Stimulated activated CD4-positive, alpha-beta T cell treated with anti-CD3 and anti-CD28 coated beads, Interleukin-2, amount 100 ng/mL, for 48 hours (primary cell): ENCODE results near the gene CST5.
"Not testable (repeated sequence)": the region's sequence is repeated elsewhere in the genome, so short reads cannot be mapped to it uniquely, and the experiment has no call there.

Experiments
- DNase-seq, 2 donors: peaks; one replicate each; pipeline ENCODE4 v3.0.0-alpha.2; 2020

Gene CST5

GRCh38 chr20:23879328-23879798 is at the start of gene CST5:
TSS of gene CST5 (minus strand) at chr20:23879748. CDS start at chr20:23879676, 72 bp downstream.
- DNase-seq: no peak

GRCh38 chr20:23928788-23929187 is 49.2 kb upstream of the CST5 start:
- no peak for DNase-seq

- no peak for DNase-seq
Observed at GRCh38 chr20:23928353-23928752, 48.8 kb upstream of the CST5 start.

GRCh38 chr20:23926944-23927872 is 47.7 kb upstream of the CST5 start:
- no peak for DNase-seq

GRCh38 chr20:23926526-23926880 is 47.0 kb upstream of the CST5 start:
- no peak for DNase-seq

DNA sequence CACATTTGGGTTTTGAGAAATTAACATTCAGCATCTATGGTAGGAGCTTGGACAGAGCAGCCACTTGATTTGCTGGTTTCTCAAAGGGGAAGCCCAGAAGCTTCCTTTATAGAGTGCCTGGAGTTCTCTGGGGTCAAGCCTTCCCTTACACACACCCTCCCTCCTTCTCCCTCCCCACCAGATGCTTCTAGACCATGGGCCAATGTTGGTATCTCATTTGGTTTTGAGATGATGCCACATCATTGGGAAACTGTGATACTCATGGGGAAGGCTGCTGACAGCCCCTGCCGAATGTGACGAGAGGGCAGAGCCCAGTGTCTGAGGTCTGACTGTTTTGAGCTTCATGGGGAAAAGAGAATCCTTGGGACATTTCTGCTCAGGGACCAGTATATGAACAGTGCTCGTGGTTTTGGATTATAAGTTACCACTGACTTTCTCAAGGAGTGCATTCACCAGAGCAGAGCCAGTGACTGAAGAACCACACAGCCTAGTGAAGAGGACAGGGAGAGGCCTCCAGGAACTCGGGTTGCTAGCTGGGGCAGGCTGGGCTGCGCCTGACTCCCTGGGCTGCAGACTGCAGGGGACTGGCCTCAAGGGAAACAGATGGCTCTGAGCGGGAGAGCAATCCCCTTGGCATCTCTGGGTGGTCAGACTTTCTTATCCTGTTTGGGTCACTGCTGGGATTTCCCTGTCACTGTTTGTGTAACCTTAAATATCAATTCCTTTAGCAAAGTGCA is 46.4 kb upstream of the CST5 start:
- DNase-seq: no peak

GRCh38 chr20:23924751-23925150 is 45.2 kb upstream of the CST5 start:
- DNase-seq: no peak

DNA sequence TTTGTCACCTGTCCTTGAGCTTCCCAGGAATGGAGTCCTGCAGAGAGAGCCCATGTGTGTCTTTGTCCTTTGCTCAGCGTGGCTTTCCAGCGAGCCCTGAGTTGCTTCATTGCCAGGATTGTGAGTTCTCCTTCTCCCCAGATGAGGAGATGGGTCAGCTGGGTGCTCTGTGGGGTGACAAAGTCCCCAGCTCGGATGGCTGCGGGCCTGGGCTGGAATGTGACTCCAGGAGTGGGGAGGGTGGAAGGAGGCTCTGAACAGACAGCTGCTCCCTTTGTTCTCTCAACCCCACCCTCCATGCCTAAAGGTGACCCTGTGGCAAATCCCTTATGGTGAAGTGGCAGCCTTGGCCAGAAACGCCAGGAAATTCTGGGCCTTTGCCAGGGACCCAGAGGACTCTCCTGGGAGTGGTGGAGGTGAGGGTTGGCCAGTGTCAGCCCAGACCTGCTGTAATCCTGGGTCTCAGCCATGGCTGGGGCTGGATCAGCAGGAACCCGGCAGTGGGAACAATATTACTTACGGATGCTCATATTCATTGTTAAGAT is 44.4 kb upstream of the CST5 start:
- no peak for DNase-seq

DNA sequence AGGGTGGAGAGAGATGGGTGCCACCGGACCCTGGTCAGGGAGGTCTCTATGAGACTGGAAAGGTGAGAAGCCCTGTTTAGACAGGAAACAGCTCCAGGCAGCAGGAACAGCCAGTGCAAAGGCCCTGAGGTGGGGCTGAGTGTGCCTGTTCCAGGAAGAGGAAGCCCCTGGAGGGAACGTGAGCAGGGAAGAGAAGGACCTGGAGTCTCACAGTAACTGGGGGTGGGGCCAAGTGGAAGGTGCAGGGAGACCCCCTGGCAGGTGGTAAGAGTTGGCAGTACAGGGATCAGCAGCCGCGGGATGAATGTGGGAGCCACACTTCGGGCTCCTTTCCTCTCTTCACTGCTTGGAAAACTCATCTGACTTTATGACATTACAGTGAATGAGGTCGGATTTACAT is 43.8 kb upstream of the CST5 start:
- DNase-seq: no peak

DNA sequence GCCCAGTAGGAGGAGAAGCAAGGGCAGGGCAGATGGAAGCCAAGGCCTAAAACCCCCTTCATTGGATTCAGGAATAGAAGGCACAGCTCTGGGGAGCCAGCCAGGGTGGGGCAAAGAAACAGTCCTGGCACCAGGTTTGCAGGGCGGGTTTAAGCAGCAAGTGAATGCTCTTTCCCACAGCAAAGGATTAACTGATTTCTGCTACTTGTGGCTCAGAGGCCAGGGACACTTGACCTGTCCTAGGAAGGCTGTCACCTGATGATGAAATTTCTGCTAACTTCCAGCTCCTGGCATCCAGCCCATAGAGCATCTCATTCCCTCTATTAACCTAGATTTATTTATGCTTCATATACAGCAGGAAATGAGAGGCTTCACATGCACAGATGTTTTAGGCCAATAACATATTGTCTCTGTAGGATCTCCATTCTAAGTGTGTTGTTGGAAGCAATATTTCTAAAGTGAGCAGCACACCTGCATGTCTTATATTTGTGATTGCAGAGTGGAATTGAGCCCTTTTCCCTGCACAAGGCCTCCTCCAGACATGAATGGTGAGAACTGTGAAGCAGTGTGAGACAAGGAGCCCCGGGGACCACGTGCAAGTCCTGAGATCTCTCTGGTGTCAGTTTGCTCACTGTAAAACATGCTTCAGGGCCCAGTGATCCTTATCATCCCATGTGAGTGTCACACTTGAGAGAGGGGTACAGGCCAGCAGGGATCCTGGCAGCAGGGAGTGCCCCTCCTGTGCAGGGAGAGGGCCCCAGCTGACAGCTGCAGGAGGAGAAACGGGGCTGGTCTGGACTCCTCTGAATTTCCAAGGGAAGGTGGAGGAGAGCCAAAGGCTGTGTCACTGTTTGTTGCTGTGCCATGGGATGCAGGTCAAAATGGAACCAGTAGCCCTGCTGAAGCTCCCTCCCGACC is 41.1 kb upstream of the CST5 start:
- no peak for DNase-seq

DNA sequence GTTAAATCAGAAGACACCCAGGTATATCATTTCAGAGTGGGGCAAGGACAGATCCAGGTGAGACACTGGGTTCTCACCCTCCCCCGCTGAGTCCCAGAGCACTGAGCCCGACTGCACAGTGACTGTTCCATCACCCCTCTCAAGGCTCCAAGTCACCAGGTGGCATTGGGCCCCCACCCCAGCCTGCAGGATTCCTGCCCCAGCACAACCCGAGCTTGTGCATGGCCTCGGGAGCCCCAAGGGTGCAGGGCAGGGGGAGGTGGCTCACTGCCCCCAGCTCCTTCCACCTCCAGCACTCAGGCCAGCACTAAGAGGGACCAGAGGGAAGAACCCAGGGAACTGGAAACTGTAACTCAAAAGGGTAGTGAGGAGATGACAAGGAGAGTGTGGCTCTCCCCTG is 39.3 kb upstream of the CST5 start:
- no peak for DNase-seq

GRCh38 chr20:23918101-23918862 is 38.7 kb upstream of the CST5 start:
- DNase-seq: no peak

DNA sequence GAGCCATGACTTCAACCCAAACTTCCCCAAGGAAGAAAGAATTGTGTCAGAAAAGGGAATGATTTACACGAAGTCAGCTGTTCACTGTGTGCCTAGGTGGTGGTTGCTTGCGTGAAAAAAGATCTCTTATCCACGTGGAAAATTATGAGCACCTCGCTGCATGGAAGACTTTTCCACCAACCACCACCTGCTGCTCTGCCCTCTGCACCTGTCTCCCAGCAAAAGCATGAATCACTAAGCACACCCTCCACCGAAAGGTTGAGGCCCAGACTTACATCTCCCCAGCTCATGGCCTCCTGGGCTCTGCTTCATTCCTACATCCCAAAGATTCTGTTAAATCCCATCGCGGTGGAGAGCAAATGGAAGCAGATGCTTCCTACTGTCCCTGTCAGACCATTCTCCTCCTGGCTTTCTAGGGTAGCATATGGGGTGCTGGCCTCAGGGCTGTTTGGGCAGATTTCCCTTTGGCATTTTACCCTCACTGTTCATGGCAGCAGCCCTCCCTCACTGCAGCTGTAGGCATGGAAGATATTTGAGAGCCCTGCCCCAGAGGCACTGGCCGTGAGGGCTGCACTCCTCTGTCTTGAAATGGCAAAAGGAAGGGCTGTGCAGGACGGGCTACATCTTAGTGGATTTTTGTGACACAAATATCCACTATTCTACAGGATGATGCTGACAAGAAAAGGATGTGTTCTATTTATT is 37.6 kb upstream of the CST5 start:
- DNase-seq: no peak

- DNase-seq: no peak
Observed at GRCh38 chr20:23915844-23916243, 36.3 kb upstream of the CST5 start.

DNA sequence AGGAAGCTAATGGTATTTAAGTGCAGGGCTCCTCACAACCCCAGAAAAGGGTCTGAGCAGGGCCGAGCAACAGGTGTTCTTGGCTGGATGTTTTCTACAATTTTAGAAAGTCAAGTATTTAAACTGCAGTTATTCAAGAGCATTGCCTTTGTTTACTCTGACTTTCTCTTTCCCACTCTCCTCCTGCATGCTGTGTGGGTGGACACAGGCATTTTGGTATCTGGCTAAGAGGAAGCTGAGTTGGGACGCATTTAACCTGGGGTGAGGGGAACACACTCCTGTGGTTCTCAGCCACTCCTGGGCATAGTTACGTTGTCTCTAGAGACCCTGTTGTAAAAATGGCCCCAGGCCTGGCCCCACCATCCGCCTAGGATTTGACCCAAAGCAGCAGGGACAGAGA is 34.9 kb upstream of the CST5 start:
- not testable (repeated sequence) for DNase-seq

GRCh38 chr20:23910210-23910609 is 30.7 kb upstream of the CST5 start:
- no peak for DNase-seq

GRCh38 chr20:23909390-23909789 is 29.8 kb upstream of the CST5 start:
- DNase-seq: no peak

DNA sequence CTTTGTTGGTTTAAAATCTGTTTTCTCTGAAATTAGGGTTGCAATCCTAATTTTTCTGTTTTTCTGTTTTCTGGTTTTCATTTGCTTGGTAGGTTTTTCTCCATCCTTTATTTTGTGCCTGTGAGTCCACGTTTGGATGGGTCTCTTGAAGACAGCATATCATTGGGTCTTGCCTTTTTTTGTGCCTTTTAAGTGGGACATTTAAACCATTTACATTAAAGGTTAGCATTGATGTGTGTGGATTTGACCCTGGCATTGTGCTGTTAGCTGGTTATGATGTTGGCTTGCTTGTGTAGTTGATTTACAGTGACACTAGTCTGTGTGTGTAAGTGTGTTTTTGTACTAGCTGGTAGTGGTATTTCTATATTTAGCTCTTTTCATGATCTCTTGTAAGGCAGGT is 28.0 kb upstream of the CST5 start:
- DNase-seq: no peak

DNA sequence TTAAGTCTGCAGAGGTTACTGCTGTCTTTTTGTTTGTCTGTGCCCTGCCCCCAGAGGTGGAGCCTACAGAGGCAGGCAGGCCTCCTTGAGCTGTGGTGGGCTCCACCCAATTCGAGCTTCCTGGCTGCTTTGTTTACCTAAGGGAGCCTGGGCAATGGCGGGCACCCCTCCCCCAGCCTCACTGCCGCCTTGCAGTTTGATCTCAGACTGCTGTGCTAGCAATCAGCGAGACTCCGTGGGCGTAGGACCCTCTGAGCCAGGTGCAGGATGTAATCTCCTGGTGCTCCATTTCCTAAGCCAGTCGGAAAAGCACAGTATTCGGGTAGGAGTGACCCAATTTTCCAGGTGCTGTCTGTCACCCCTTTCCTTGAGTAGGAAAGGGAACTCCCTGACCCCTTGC is 22.8 kb upstream of the CST5 start:
- not testable (repeated sequence) for DNase-seq

DNA sequence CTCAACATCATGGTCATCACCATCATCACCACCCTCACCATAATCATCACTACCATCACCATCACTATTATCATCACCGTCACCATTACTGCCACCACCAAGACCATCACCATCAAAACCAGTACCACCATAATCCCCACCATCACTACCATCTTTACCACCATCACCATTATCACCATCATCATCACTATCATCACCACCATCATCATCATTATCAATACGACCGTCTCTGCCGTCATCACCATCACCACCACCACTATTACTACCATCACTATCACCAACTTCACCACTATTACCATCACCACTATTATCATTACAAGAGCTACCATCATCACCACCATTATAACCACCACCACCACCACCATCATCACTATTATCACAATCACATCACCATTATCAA is 11.3 kb upstream of the CST5 start:
- DNase-seq: not testable (repeated sequence)

DNA sequence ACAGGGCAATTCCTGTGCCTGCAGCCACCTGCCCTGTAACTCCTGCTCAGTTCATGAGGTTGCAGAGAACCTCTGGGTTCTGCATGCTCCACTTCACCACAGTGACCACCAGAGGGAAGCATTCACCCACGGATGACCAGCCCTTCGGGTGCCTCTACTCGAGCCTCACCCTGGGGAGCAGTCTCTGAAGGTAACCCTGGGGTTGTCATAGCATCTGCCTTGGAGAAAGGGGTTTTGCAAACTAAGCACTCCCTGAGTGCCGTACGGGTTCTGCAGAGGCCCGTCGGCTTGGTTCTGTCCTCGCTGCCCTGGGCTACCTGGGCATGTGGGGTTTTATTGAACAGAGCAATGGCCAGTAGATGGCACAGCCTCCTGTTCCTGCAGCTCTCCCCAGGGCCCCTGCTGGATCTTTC is 10.2 kb upstream of the CST5 start:
- peak; percentile 45 to 52 for DNase-seq
